Left kidney (tissue), 2 donors: ENCODE data around the gene PPP1R10. TPM values are rescaled to one million over a fixed set of nuclear protein-coding genes. Genes with fewer than 3 reads are reported as not detected.

Experiments
- DNase-seq: peaks from one replicate; pipeline ENCODE4 v3.0.0-alpha.2; 2013
- polyA plus RNA-seq: library from polyadenylated mRNA; unstranded; fragments of 120-200 nt; gene quantifications from one replicate; pipeline ENCODE4 v1.2.1, GENCODE V29; 2013; ENCODE audit not compliant: insufficient read length

PPP1R10 gene
- polyA plus RNA-seq, 1 donor, result 57.8 TPM

GRCh38 chr6:30626484-30627366, 9.7 kb upstream of the PPP1R10 start, which contains the start of gene ATAT1:
ATAT1 (plus strand) TSS chr6:30626874.
- peak; percentile 79 for DNase-seq

DNA sequence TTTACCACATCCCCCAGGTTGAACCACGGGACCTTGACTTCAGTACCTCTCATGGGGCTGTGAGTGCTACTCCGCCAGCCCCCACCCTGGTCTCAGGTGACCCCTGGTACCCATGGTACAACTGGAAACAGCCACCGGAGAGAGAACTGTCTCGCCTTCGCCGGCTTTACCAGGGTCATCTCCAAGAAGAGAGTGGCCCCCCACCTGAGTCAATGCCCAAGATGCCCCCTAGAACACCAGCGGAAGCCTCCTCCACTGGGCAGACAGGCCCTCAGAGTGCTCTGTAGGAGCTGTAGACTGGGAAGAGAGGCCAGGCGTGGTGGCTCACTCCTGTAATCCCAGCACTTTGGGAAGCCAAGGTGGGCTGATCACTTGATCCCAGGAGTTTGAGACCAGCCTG, 8.5 kb upstream of the PPP1R10 start:
- no peak for DNase-seq

GRCh38 chr6:30619561-30619960, 2.5 kb upstream of the PPP1R10 start:
- no peak for DNase-seq

DNA sequence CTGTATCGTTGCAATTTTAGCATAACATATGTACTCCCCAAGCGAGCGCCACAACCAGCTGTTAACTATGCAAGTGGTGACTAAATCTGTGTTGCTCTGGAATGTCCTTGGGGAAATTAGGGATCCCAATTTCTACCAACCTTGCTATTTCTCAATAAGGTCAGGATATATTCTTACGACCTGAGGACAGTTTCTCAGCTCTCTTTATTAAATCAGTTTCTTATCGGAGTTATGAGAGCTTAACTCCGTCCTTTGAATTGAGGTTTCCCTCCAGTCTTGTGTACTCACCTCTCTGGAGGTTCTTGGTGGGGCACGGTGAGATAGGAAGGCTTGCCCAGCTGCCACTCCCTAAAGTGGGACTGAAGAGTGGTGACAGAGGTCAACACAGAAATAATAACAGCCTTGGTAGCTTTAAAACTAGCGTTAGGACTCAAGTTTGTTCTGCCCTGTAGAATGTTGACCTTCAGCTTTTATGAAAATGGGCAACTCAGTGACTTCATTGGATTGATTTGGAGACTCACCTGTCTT, 1.3 kb upstream of the PPP1R10 start:
- no peak for DNase-seq

DNA sequence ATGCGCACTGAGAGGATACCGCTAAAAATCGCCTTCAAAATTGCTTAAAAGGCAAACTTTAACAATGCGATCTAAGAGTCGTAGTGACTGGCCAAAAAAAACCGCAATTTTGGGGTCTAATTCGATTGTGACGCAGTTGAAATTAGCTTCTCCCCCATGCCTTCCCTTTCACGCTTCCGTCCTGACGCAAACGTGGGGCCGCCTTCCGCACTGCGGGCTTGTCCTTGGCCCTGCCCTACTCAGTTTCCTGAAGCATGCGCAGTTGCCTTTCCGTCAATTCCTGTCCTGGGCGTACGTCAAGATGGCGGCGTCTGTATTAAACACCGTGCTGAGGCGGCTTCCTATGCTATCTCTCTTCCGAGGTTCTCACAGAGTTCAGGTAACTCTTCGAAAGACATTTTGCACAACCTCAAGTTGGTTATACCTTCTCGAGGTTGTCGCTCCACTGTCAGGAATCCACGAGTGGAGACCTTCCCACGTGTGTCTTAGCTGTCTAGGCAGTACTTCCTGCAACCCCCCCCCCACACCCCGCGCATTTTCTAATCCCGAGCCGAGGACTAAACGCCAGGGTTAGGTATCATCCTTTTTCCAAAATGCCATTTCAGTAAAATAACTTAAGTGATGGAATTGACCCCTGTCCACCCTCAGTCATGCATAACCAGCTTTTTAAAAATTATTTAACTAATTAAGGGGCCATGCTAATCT, 674 bp upstream of the PPP1R10 start, which contains the start of gene MRPS18B:
MRPS18B (plus strand) TSS at position 276 of the 705 bp plus-strand sequence; CDS start at position 302, 26 bp downstream.
- DNase-seq, result peak; percentile 98

DNA sequence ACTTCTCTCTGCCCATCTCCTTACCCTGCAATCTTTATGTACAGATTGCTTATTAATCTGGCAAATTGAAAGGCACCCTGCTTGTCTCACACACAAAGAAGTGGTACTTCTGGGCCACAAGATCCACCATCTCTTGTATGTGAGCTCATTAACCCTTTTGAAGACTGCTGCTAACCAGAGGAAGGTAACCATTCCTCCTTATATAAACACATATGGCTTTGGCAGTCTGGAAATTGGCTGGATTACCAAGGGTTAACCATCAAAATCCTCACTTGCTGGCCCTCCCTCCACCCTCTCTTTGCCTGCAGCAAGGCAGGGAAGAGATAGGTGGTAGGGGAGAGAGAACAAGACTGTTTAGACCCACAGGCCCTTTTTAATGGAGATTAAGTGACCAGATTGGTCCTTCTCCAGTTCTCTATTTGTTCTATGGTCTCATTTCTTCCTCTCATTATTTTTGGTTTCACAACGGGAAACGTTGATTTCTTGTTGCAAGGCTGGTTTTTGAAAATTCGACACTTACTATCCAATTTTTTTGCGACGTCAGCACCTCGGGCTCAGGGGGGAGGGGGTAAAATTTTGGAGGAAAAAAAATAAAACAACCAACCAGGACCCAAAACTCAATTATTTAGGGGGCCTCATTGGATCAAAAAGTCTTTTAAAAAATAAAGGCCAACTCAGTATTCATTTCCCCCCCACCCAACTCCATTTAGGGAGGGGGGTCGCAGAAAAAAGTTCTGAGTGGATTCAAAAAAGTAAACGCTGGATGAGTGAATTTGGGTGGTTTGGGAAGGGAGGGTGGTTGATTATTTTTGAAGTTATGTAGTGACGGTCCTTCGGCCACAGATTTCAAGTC, 859 bp downstream of the PPP1R10 start:
- DNase-seq, result no peak

DNA sequence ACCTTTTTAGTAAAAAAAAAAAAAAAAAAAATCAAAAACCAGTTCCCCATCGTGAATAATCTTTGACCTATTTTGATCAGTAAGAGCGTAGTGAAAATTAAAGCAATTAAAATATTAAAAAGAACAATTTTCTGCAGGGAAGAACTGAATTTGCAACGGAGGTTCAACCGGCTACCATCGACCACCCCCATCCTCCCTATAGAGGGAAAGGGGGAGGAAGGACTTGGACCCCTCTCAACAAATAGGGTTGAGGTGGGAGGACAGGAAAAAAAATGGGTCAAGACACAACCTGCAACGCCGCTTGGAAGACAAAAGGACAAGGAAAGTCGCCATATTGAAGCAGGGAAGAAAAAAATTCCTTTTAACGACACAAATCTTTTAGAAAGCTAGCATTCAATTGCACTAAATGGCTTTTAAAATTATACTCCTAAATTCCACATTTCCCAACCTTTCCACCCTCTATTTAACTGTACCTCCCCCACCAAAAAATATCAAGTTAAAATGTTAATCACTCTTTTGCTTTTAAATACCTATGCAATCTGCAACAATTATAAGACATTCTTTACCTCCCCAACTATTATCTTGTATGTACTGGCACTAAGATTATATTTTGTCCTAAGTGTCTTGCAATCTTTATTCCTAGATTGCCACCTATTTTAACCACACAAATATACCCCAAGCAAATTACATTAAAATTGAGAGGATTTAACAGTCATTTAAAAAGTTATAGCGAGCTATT, 1.7 kb downstream of the PPP1R10 start:
- DNase-seq, result peak; percentile 80

- peak; percentile 99 for DNase-seq
Measured at GRCh38 chr6:30614843-30615218, 2.2 kb downstream of the PPP1R10 start.

DNA sequence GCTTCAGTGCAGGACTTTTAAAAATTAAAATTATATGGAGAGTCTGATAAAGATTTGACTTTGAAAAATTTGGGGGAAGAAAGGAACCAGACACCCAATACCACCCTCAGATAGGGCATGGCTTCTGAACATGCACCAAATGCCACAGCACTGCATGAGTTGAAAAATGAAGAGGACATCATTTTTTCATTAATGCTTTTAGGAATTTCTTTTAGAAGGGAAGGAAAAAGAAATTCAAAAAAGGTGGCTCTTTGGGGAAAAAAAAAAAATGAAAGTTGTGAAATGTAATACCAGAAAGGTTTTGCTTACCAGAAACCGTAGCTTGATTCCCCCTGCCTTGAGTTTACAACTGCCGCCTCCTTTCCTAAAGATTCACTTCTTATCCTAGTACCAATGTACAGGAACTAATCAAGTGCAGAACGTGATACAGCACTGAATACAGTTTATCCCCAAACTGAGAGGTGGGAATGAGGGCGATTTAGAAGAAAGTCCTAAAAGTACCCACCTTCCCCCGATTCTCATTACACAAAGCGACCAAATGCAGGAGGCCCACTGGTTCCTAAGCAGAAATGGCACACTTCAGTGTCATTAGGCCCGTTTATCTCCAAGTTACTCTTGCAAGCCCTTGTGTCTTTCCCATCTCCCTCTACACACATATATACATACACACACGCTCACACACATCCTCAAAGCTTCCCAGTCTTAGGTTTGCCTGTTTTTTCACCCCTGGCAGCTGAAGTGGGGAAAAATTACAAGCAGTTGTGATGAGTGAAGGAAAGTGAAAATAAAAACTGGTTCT, 2.8 kb downstream of the PPP1R10 start:
- DNase-seq, result no peak

GRCh38 chr6:30613251-30614043, 3.6 kb downstream of the PPP1R10 start:
- DNase-seq, result no peak

- peak; percentile 47 for DNase-seq
Measured at GRCh38 chr6:30612687-30613248, 4.3 kb downstream of the PPP1R10 start.

- no peak for DNase-seq
Measured at GRCh38 chr6:30612213-30612612, 4.8 kb downstream of the PPP1R10 start.

DNA sequence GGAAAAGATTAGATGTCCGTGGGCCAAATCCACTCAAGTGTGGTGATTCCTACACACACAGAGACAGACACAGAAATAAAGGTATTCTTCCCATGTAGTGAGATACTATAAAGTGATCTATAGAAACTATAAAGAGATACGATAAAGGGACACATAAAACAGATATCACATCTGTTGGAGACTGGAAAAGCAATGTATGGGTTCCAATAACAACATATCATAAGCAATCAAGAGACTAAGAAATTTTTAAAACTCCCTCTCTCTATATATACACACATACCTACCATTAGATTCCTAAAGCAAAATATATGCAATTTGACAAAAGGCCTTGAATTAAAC, 5.2 kb downstream of the PPP1R10 start:
- DNase-seq, result no peak

DNA sequence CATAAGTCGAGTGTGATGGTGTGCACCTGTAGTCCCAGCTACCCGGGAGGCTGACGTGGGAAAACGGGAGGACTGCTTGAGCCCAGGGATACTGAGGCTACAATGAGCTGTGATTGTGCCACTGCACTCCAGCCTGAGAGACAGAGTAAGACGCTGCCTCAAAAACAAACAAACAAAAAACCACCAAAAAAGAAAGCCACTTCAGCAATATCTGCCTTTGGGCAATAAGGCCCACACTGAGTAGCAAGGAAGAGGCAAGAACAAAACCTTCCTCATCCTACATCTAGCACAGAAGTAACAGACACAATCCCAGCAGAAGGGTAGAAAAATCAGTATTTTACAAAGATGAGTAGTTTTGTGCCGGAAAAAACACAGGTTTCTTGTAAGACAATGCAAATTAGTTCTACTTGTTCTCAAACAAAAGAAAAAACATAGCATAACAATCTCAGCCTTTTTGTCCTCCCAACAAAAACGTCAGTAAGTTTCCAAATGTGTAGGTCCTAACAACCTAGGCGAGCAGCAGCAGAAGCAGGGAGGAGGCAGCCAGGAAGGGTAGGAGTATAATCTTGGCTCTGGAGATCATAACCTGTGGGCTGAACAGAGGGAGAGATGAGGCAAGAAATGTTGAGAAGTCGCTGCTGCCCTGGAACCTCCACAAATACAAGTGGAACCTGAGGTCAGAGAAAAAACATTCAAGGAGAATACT, 5.7 kb downstream of the PPP1R10 start:
- DNase-seq, result no peak

DNA sequence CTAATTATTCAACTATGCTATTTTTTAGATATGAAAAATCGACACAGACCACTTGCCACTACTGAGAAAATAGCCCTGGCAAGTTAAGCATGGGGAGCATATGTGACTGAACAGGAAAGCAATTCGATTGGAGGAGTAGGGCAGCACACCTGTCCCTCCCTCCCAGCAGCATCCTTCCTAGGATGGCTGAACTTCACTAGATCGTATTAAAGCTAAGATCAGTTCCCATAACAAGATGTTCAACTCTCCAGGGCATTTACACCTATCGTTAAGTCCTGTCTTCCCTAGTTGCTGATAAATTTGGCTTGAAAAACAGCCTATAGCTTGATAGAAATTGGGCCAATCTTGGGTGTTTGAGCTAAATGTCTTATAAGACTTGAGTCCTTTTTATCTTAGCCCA, 7.0 kb downstream of the PPP1R10 start:
- DNase-seq, result no peak

GRCh38 chr6:30603961-30604360, 13.1 kb downstream of the PPP1R10 start:
- no peak for DNase-seq

- DNase-seq, result no peak
Measured at GRCh38 chr6:30601815-30602641, 15.0 kb downstream of the PPP1R10 start.

- DNase-seq, result no peak
Measured at GRCh38 chr6:30601436-30601814, 15.6 kb downstream of the PPP1R10 start.
